ENCODE results near the gene NRM. TPM values are rescaled to one million over a fixed set of nuclear protein-coding genes. Genes with fewer than 3 reads are reported as not detected.

Gene NRM
- total and polyA plus RNA-seq, 2 of the 13 experiments (the other 11 are each of a cell fraction or from before 2014, with no cell fraction given), result 12.5 to 16.0 TPM

GRCh38 chr6:30686908-30687658 lies 3.7 kb downstream of the NRM start (continued):
- TF ChIP-seq, protein P1, sequence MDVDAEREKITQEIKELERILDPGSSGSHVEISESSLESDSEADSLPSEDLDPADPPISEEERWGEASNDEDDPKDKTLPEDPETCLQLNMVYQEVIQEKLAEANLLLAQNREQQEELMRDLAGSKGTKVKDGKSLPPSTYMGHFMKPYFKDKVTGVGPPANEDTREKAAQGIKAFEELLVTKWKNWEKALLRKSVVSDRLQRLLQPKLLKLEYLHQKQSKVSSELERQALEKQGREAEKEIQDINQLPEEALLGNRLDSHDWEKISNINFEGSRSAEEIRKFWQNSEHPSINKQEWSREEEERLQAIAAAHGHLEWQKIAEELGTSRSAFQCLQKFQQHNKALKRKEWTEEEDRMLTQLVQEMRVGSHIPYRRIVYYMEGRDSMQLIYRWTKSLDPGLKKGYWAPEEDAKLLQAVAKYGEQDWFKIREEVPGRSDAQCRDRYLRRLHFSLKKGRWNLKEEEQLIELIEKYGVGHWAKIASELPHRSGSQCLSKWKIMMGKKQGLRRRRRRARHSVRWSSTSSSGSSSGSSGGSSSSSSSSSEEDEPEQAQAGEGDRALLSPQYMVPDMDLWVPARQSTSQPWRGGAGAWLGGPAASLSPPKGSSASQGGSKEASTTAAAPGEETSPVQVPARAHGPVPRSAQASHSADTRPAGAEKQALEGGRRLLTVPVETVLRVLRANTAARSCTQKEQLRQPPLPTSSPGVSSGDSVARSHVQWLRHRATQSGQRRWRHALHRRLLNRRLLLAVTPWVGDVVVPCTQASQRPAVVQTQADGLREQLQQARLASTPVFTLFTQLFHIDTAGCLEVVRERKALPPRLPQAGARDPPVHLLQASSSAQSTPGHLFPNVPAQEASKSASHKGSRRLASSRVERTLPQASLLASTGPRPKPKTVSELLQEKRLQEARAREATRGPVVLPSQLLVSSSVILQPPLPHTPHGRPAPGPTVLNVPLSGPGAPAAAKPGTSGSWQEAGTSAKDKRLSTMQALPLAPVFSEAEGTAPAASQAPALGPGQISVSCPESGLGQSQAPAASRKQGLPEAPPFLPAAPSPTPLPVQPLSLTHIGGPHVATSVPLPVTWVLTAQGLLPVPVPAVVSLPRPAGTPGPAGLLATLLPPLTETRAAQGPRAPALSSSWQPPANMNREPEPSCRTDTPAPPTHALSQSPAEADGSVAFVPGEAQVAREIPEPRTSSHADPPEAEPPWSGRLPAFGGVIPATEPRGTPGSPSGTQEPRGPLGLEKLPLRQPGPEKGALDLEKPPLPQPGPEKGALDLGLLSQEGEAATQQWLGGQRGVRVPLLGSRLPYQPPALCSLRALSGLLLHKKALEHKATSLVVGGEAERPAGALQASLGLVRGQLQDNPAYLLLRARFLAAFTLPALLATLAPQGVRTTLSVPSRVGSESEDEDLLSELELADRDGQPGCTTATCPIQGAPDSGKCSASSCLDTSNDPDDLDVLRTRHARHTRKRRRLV (CRISPR knock-in tag; IDR thresholded peaks at IDR 0.05), result peak; percentile 76; the same call in 1 of the 2 replicates
- TF ChIP-seq, protein P2, sequence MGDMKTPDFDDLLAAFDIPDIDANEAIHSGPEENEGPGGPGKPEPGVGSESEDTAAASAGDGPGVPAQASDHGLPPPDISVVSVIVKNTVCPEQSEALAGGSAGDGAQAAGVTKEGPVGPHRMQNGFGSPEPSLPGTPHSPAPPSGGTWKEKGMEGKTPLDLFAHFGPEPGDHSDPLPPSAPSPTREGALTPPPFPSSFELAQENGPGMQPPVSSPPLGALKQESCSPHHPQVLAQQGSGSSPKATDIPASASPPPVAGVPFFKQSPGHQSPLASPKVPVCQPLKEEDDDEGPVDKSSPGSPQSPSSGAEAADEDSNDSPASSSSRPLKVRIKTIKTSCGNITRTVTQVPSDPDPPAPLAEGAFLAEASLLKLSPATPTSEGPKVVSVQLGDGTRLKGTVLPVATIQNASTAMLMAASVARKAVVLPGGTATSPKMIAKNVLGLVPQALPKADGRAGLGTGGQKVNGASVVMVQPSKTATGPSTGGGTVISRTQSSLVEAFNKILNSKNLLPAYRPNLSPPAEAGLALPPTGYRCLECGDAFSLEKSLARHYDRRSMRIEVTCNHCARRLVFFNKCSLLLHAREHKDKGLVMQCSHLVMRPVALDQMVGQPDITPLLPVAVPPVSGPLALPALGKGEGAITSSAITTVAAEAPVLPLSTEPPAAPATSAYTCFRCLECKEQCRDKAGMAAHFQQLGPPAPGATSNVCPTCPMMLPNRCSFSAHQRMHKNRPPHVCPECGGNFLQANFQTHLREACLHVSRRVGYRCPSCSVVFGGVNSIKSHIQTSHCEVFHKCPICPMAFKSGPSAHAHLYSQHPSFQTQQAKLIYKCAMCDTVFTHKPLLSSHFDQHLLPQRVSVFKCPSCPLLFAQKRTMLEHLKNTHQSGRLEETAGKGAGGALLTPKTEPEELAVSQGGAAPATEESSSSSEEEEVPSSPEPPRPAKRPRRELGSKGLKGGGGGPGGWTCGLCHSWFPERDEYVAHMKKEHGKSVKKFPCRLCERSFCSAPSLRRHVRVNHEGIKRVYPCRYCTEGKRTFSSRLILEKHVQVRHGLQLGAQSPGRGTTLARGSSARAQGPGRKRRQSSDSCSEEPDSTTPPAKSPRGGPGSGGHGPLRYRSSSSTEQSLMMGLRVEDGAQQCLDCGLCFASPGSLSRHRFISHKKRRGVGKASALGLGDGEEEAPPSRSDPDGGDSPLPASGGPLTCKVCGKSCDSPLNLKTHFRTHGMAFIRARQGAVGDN (CRISPR knock-in tag; IDR thresholded peaks at IDR 0.05), result peak; percentile 80
- TF ChIP-seq MAZ (IDR thresholded peaks at IDR 0.05; ENCODE audit: borderline replicate concordance, low read depth, low read length) (0 out of 2 replicates have a peak, but pooled peaks have one; percentile 22), MAZ (CRISPR knock-in tag; IDR thresholded peaks at IDR 0.05; ENCODE audit: low read depth) (peak; percentile 45; the same call in 1 of the 2 replicates), HNRNPLL (IDR thresholded peaks at IDR 0.05; ENCODE audit: low read depth, low read length, poor library complexity, severe bottlenecking) (peak; percentile 53), TBX2 (CRISPR knock-in tag; IDR thresholded peaks at IDR 0.05; ENCODE audit: borderline replicate concordance) (peak; percentile 40; the same call in 1 of the 2 replicates), NFATC3 (CRISPR knock-in tag; IDR thresholded peaks at IDR 0.05) (0 out of 2 replicates have a peak, but pooled peaks have one; percentile 54), SP1 (IDR thresholded peaks at IDR 0.05) (no peak), SP1 (CRISPR knock-in tag; IDR thresholded peaks at IDR 0.05) (peak; percentile 59; the same call in 1 of the 2 replicates), ZNF296 (CRISPR knock-in tag; conservative IDR thresholded peaks at IDR 0.05) (0 out of 2 replicates have a peak, but pooled peaks have one; percentile 19), GLMP (CRISPR knock-in tag; IDR thresholded peaks at IDR 0.05; ENCODE audit: borderline replicate concordance) (no peak), ZNF816 (CRISPR knock-in tag; IDR thresholded peaks at IDR 0.05; ENCODE audit: borderline replicate concordance) (no peak)
- TF ChIP-seq, protein P3, sequence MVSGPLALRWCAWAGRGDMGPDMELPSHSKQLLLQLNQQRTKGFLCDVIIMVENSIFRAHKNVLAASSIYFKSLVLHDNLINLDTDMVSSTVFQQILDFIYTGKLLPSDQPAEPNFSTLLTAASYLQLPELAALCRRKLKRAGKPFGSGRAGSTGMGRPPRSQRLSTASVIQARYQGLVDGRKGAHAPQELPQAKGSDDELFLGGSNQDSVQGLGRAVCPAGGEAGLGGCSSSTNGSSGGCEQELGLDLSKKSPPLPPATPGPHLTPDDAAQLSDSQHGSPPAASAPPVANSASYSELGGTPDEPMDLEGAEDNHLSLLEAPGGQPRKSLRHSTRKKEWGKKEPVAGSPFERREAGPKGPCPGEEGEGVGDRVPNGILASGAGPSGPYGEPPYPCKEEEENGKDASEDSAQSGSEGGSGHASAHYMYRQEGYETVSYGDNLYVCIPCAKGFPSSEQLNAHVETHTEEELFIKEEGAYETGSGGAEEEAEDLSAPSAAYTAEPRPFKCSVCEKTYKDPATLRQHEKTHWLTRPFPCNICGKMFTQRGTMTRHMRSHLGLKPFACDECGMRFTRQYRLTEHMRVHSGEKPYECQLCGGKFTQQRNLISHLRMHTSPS (CRISPR knock-in tag; IDR thresholded peaks at IDR 0.05; ENCODE audit: low read depth), result 0 out of 2 replicates have a peak, but pooled peaks have one; percentile 14

All from HepG2 (cell line).